CD4-positive, alpha-beta T cell treated with Interferon alpha-2 for 1 hour (primary cell): ENCODE results near the gene FAM167B.

Experiments used
- DNase-seq, 2 donors: peaks; one replicate each; pipeline ENCODE4 v3.0.0-alpha.2; 2020 to 2022

The FAM167B gene

GRCh38 chr1:32246888-32247273, at the start of gene FAM167B:
Gene FAM167B, plus strand, starts transcription at chr1:32247222. Its CDS starts 200 bp downstream, at chr1:32247422.
- DNase-seq = no peak

- no peak for DNase-seq
These were observed 49.2 kb upstream of the FAM167B start for GRCh38 chr1:32197837-32198236.

DNA sequence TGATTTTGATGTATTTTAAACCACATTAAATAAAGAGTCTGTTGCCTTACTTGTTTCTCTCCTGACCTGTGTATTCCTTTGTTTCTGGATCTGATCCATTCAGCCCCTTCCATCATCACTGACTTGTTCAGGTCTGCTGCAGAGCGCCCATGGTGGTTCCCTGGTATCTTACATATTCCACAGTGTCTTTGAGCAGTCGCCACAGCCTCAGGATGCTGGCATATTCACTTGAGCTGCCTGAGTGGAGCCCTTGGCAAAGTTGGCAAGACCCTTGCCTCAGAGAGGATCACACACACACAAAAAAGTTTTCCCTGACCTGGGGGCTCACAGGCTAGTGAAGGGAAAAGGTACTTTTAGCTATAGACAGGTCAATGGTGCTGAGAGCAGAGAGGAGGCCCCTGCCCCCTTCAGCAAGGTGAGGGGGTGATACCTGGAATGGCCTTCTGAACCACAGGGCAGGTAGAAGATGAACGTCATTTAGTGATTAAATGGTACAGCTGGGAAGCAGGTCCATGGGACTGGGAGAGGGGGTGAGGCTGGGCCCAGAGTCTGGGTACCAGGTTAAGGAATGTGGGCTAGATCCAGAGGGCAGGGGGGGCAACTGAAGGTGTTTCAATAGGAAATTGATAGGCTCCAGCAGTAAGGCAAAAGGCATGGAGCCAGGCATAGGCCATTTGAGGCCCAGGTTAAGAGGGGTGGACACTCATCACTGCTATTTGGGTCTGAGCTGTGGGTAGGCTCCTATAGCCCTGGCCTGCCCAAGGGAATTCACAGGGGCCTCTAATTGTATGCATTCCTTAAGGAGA, 48.6 kb upstream of the FAM167B start:
- no peak for DNase-seq

GRCh38 chr1:32199043-32199716, 47.8 kb upstream of the FAM167B start:
- DNase-seq = no peak

DNA sequence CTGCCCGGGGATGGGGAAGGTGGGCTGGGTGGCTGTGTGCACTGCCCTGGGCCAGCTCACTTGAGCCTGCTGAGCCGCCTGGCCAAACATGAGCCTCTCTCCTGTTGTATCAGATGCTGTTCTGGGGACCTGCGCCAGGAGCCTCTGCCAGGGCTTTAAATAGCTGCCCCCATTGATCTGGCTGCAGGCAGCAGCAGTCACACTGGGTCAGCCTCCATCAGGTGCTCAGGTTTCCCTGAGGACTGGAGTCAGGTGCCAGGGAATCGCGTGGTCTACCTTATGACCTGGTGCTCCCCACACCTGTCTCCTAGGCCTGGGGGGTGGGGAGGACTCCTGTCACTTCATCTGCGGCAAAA, 47.3 kb upstream of the FAM167B start:
- no peak for DNase-seq

DNA sequence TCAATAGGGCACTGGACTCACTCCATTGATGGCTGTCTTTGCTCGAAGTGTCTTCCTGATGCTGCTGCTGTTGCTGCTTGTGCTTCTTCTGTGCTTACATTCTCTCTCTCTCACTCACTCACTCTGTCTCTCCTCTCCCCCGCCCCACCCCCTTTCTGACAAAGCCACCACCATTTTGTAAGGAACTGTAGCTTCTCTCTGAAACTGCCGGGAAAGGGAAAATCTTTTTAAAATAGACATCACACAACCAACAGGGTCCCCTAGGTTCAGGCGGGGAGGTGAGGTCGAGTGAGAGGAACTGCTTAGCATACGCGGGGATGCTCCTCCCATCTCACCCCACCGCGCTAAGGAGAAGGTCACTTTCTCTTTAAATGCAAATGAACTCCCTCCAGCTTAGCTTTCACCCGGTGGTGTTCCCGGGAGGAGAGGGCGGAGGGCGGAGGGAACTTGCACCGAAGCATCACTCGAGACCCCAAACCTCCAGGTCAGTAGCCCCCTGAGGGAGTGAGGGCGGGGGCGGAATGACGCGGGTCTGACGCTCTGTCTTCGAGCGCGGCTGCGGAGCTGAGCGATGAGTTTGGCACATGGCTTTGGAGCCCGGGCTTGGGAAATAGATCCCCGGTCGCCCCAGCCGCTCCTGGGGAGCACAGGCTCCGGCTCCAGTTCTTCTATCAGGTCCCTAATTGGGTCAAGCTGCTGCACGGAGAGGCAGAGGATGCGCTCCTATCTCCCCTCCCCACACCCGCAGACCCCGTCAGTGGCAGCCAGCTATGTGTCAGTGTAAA, 46.6 kb upstream of the FAM167B start, which contains the start of gene CCDC28B:
CCDC28B (plus strand) TSS at position 370 of the 785 bp plus-strand sequence. CDS start 1,341 bp downstream, outside the sequence.
- peak; percentile 49 to 66 for DNase-seq

DNA sequence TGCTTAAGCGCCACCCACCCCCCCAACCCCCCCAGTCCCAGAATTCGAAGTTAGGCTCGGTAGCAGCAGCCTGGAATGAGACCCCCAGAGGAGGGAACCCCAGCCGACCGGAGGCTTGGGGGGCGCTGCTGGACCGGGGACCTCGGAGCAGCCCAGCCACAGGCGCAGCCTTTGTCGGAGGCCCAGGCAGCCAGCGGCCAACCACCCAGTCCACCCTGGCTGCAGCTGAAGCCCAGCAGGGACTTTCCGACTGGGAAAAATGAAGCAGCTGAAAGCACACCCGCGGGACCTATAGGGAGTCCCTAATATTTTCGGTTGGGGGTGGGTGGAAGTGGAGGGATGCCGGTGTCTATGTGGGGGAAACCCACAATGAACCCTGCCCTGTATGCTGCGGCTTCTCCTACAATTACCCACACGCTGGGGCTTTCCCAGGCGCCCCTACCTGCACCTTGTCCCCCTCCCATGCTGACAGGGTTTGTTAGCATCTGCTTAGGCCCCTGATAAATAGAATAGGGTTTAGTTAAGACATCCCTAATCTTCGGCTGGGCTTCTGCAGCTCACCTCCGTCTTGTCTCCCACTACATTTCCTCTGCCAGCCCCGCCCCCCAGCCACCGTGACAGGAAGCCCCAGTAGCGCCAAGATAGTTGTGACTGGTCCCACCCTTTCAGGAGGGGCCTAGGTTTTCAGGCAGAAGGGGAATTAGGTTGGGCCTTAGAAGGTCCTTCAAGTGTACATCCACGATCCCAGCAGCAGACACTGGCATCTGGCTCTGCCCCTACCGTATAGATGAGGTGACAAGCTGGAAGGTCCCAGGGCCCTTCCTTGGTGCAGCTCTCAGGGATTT, 45.8 kb upstream of the FAM167B start:
- DNase-seq = peak; percentile 67 to 84

DNA sequence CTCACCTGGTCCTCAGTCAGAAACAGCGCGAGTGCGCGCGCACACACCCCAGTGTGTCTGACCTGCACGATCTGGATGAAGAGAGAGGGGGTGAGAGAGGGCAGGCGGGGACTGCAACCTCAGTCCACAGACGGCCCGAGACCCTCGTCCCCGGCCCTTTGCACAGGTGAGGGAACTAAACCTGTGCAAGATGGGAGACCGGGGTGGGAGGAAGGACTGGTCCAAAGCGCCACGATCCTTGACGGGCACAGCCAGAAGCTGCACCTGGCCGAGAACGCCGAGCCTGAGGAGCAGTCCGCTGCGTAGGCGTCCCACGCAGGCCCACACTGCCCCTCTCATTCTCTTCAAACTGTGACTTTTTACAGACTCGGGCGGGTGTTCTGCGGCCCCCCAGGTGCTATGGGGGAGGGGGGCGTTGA, 42.1 kb upstream of the FAM167B start:
- DNase-seq = no peak

DNA sequence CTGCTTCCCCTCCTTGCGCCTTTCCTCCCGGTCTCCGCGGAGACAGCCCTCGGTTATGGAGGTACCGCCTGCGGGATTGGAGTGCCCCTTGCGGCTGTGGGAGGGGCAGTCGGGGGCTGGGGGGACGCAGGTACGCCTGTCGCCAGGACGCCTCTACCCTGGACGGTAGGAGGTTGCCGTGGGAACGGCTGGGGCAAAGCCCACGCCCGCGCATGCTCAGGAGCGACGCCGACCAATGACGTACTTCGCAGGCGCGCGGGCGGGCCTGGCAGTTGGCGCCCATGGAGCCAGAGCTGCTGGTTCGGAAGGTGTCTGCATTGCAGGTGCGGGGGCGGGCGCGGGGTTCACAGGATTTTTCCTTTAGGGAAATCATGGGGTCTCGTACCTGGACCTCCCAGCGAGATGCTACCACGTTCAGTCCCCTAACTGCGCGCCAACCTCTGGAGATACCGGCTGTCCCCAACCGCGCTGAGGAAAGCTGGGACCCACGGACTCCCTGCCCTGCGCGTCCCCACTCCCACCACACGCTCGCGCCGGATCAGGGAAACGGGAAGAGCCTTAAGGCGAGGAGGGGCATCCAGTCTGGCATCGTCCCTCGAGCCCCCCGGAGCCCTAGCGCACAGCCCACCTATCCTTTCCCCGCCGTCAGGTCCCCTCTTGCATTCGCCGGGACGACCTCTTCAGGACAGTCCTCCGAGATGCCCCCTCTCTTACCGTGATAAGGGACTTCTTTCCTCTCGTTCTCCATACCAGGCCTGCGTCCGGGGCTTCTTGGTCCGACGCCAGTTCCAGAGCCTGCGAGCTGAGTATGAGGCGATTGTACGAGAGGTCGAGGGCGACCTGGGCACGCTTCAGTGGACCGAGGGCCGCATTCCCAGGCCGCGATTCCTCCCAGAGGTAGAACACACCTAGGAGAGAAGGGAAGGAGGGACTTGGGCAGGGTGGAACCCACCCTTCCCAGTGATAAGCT, 41.3 kb upstream of the FAM167B start, which contains the start of gene IQCC:
IQCC (plus strand) TSS at position 271 of the 970 bp plus-strand sequence; CDS start at position 282, 11 bp downstream.
- DNase-seq = peak; percentile 87 to 90

DNA sequence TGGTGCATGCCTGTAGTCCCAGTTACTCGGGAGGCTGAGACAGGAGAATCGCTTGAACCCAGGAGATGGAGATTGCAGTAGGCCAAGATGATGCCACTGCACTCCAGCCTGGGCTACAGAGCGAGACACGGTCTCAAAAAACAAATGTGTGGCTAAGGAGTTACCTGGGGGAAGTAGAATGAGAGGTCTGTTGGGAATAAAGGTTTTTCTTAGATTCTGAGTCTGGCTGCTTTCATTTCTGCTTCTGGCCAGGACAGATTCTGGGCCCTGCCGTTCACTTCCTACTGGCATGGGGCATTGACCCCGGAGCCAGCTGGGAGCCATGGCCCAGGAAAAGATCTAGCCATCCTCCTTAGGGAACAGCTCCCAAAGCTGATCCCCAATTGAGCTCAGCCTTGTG, 38.6 kb upstream of the FAM167B start:
- no peak for DNase-seq

GRCh38 chr1:32208891-32209328, 38.1 kb upstream of the FAM167B start, which contains the start of gene DCDC2B:
Gene DCDC2B, plus strand, starts transcription at chr1:32209089. Its CDS starts 5 bp downstream, at chr1:32209094.
- DNase-seq = no peak

DNA sequence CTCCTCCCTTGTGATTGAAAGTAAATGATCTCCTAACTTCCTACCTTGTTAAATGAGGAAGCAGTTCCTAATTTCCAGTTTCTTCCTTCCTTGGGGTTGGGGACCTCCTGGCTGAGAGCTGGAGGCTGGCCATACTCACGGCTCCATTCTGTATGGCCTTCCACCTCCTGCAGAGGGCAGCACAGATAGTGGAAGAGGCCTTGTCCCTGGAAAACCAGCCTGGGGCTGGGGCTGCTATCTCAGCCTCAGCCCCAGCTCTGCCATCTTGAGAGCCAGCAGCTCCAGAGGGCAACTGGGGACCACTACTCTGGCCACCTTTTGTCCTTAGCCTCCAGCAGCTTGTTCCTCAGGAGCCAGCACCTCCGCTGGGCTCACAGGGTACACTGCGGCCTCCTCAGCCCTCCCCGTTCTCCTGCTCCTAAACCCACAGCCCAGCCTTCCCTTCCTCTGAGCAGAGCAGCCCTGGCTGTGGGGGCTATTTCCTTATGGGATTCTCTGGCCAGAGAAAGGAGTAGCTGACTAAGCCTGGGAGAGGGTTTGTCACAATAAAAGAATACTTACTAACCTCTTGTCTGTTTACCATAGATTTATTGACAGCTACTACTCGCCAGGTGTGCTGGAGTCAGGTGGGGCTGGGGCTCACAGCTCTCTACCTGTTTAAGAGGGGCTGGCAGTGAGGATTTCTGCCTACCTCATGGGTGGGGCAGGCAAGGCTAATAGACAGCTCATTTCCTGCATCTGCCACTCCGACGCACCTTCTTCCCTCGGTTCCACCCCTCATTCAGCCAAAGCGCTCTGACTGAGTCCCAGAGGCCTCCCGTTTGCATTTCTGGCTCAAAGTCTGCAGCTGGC, 31.2 kb upstream of the FAM167B start:
- DNase-seq = peak; percentile 57 to 71

GRCh38 chr1:32216566-32216965, 30.5 kb upstream of the FAM167B start:
- DNase-seq = no peak

GRCh38 chr1:32219022-32219421, 28.0 kb upstream of the FAM167B start:
- DNase-seq = no peak

- no peak for DNase-seq
These were observed 26.1 kb upstream of the FAM167B start for GRCh38 chr1:32220746-32221580.

DNA sequence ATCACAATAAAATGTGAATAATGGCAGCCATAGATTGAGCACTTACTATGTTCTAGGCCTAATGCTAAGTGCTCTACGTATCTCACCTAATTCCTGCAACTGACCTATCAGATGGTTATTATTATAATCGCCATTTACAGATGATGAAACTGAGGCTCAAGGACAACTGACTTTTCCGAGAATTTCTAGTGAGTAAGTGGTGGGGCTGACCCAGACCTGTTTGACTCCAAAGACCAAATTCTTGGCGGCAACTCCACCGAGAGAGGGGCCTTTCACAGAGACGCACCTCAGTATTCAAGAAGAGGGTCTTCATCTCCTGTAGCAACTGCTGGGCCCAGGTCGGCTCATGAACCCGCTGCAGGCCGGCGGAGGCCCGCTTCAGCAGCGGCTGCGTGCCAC, 25.4 kb upstream of the FAM167B start:
- no peak for DNase-seq

DNA sequence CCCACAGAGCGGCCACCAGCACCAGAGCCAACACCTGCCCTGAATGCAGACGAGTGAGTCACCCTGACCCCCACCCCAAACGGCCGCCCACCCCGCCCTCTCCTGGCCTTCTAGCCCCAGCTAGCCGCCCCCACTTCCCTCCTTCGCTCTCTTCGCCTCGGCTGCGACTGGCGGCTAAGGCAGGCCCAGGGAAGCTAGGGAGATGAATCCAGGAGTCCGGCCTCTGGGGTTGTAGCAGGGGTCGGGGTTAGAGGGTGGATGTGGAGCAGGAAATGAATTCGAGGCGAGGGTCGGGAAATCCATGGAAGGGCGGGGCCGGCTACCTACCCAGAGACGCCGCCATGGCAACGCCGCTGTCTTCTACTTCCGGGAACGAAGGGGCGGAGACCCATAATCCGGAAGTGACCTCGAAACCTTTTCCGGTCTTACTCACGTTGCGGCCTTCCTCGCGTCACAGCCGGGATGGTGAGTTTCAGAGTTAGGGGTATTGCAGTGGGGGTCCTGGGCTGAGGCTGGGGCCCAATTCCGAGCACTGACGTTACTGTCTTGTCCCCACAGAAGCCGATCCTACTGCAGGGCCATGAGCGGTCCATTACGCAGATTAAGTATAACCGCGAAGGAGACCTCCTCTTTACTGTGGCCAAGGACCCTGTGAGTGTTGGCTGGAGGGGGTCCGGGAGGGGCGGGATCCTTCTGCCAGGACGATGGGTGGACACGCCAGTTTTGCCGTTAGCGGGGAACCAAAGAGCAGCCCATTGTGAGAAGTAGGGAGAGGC, 24.9 kb upstream of the FAM167B start, which contains the start of the genes EIF3I and TMEM234:
EIF3I (plus strand) TSS at position 428 of the 776 bp plus-strand sequence; CDS start at position 463, 35 bp downstream.
TMEM234 (minus strand) TSS at position 374 of the 776 bp plus-strand sequence; CDS start at position 343, 31 bp downstream.
- DNase-seq = peak; percentile 92 to 93

DNA sequence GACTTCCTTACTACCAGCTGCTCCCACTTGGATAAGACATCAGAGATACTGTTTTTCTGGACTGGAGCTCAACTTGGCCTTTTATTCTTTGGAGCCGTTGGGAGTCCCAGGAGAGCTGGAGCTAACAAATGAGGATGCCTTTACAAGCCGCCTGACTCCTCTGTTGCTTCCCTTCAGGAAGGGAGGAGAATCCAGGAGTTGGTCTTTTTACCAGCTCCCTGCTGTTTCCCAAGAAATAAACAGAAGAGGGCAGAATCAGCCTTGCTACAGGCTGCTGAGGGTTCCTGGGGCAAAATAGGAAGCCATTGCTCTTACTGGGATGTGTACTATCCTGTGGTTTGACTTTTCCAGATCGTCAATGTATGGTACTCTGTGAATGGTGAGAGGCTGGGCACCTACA, 23.3 kb upstream of the FAM167B start:
- DNase-seq = no peak
